ENCODE results near the gene ZNF335. TPM values are rescaled to one million over a fixed set of nuclear protein-coding genes. Genes with fewer than 3 reads are reported as not detected.

Gene ZNF335
- total and polyA plus RNA-seq, 2 of the 13 experiments (the other 11 are each of a cell fraction or from before 2014, with no cell fraction given) = 9.7 to 13.7 TPM

DNA sequence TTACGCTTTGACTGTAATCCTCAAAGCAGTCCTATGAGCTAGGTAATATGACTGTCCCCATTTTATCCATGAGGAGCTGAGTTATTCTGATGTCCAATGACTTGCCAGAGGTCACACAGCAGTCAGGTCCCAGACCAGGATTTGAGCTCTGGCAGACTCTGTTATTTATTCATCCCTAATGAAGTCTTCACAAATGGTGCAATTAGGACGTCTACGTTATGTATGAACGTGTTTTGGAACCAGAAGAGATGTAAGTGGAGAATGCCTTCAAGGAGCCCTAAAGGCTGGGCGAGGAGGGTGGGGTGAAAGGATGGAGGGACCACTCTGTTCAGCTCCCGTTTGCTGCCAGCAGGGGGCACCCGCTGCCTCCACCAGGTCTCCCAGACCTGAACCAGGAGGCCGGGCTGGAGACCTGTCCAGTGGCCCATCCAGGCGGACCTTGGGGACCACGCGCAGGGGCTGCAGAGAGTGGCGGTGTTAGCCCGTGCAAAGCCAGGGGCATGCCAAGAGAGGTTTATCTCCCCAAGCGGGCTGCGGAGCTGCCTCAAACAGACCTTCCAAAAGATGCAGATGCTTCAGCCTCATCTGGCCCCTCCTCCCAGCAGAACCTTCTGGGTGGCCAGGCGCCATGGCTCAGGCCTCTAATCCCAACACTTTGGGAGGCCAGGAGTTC lies 15.2 kb upstream of the ZNF335 start (continued):
- TF ChIP-seq ZBTB8A (CRISPR knock-in tag; IDR thresholded peaks at IDR 0.05; ENCODE audit: borderline replicate concordance, low read depth) (no peak), ZNF121 (CRISPR knock-in tag; IDR thresholded peaks at IDR 0.05) (no peak), ZFP82 (CRISPR knock-in tag; IDR thresholded peaks at IDR 0.05; ENCODE audit: borderline replicate concordance) (no peak), GATAD2A (CRISPR knock-in tag; IDR thresholded peaks at IDR 0.05) (peak; percentile 21; the same call in 1 of the 2 replicates), HDAC2 (CRISPR knock-in tag; IDR thresholded peaks at IDR 0.05) (0 out of 2 replicates have a peak, but pooled peaks have one; percentile 14), DNMT3B (CRISPR knock-in tag; conservative IDR thresholded peaks at IDR 0.05) (no peak), POLR2G (IDR thresholded peaks at IDR 0.05; ENCODE audit: low read depth, low read length) (no peak), GLI4 (CRISPR knock-in tag; IDR thresholded peaks at IDR 0.05; ENCODE audit: borderline replicate concordance) (peak; percentile 81; the same call in 1 of the 2 replicates)
- TF ChIP-seq, protein P1, sequence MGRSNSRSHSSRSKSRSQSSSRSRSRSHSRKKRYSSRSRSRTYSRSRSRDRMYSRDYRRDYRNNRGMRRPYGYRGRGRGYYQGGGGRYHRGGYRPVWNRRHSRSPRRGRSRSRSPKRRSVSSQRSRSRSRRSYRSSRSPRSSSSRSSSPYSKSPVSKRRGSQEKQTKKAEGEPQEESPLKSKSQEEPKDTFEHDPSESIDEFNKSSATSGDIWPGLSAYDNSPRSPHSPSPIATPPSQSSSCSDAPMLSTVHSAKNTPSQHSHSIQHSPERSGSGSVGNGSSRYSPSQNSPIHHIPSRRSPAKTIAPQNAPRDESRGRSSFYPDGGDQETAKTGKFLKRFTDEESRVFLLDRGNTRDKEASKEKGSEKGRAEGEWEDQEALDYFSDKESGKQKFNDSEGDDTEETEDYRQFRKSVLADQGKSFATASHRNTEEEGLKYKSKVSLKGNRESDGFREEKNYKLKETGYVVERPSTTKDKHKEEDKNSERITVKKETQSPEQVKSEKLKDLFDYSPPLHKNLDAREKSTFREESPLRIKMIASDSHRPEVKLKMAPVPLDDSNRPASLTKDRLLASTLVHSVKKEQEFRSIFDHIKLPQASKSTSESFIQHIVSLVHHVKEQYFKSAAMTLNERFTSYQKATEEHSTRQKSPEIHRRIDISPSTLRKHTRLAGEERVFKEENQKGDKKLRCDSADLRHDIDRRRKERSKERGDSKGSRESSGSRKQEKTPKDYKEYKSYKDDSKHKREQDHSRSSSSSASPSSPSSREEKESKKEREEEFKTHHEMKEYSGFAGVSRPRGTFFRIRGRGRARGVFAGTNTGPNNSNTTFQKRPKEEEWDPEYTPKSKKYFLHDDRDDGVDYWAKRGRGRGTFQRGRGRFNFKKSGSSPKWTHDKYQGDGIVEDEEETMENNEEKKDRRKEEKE (IDR thresholded peaks at IDR 0.05) = no peak
- TF ChIP-seq, protein P2, sequence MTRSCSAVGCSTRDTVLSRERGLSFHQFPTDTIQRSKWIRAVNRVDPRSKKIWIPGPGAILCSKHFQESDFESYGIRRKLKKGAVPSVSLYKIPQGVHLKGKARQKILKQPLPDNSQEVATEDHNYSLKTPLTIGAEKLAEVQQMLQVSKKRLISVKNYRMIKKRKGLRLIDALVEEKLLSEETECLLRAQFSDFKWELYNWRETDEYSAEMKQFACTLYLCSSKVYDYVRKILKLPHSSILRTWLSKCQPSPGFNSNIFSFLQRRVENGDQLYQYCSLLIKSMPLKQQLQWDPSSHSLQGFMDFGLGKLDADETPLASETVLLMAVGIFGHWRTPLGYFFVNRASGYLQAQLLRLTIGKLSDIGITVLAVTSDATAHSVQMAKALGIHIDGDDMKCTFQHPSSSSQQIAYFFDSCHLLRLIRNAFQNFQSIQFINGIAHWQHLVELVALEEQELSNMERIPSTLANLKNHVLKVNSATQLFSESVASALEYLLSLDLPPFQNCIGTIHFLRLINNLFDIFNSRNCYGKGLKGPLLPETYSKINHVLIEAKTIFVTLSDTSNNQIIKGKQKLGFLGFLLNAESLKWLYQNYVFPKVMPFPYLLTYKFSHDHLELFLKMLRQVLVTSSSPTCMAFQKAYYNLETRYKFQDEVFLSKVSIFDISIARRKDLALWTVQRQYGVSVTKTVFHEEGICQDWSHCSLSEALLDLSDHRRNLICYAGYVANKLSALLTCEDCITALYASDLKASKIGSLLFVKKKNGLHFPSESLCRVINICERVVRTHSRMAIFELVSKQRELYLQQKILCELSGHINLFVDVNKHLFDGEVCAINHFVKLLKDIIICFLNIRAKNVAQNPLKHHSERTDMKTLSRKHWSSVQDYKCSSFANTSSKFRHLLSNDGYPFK (CRISPR knock-in tag; IDR thresholded peaks at IDR 0.05; ENCODE audit: borderline replicate concordance) = 0 out of 2 replicates have a peak, but pooled peaks have one; percentile 21
- TF ChIP-seq, protein P3, sequence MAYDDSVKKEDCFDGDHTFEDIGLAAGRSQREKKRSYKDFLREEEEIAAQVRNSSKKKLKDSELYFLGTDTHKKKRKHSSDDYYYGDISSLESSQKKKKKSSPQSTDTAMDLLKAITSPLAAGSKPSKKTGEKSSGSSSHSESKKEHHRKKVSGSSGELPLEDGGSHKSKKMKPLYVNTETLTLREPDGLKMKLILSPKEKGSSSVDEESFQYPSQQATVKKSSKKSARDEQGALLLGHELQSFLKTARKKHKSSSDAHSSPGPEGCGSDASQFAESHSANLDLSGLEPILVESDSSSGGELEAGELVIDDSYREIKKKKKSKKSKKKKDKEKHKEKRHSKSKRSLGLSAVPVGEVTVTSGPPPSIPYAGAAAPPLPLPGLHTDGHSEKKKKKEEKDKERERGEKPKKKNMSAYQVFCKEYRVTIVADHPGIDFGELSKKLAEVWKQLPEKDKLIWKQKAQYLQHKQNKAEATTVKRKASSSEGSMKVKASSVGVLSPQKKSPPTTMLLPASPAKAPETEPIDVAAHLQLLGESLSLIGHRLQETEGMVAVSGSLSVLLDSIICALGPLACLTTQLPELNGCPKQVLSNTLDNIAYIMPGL (CRISPR knock-in tag; IDR thresholded peaks at IDR 0.05; ENCODE audit: borderline replicate concordance in 1 of 2, low read depth in 1 of 2) = peak; percentile 49 to 75; a peak in 2 of 4 replicates
- TF ChIP-seq, protein P4, sequence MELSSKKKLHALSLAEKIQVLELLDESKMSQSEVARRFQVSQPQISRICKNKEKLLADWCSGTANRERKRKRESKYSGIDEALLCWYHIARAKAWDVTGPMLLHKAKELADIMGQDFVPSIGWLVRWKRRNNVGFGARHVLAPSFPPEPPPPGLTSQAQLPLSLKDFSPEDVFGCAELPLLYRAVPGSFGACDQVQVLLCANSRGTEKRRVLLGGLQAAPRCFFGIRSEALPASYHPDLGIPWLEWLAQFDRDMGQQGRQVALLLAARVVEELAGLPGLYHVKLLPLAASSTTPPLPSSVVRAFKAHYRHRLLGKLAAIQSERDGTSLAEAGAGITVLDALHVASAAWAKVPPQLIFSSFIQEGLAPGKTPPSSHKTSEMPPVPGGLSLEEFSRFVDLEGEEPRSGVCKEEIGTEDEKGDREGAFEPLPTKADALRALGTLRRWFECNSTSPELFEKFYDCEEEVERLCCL (CRISPR knock-in tag; IDR thresholded peaks at IDR 0.05; ENCODE audit: borderline replicate concordance) = no peak
- TF ChIP-seq, protein P5, sequence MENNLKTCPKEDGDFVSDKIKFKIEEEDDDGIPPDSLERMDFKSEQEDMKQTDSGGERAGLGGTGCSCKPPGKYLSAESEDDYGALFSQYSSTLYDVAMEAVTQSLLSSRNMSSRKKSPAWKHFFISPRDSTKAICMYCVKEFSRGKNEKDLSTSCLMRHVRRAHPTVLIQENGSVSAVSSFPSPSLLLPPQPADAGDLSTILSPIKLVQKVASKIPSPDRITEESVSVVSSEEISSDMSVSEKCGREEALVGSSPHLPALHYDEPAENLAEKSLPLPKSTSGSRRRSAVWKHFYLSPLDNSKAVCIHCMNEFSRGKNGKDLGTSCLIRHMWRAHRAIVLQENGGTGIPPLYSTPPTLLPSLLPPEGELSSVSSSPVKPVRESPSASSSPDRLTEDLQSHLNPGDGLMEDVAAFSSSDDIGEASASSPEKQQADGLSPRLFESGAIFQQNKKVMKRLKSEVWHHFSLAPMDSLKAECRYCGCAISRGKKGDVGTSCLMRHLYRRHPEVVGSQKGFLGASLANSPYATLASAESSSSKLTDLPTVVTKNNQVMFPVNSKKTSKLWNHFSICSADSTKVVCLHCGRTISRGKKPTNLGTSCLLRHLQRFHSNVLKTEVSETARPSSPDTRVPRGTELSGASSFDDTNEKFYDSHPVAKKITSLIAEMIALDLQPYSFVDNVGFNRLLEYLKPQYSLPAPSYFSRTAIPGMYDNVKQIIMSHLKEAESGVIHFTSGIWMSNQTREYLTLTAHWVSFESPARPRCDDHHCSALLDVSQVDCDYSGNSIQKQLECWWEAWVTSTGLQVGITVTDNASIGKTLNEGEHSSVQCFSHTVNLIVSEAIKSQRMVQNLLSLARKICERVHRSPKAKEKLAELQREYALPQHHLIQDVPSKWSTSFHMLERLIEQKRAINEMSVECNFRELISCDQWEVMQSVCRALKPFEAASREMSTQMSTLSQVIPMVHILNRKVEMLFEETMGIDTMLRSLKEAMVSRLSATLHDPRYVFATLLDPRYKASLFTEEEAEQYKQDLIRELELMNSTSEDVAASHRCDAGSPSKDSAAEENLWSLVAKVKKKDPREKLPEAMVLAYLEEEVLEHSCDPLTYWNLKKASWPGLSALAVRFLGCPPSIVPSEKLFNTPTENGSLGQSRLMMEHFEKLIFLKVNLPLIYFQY (CRISPR knock-in tag; IDR thresholded peaks at IDR 0.05; ENCODE audit: borderline replicate concordance) = 0 out of 2 replicates have a peak, but pooled peaks have one; percentile 29

All from HepG2 (cell line).